Colonic mucosa (tissue), 4 donors: Measurements from ENCODE around the gene CMKLR1. TPM values are rescaled to one million over a fixed set of nuclear protein-coding genes. Genes with fewer than 3 reads are reported as not detected.

Experiments used
- DNase-seq: peaks from one replicate; pipeline ENCODE4 v3.0.0-alpha.2; 2020
- H3K27ac ChIP-seq: fragments of 200-600 bp; one replicate; pipeline ENCODE4 v1.8.0; 2021
- H3K27me3 ChIP-seq: fragments of 200-600 bp; one replicate; pipeline ENCODE4 v1.8.0; 2021
- H3K36me3 ChIP-seq: fragments of 200-600 bp; one replicate; pipeline ENCODE4 v1.8.0; 2021
- H3K4me1 ChIP-seq: fragments of 200-600 bp; one replicate; pipeline ENCODE4 v1.8.0; 2021; ENCODE audit warnings: mild to moderate bottlenecking
- H3K4me3 ChIP-seq: fragments of 200-600 bp; one replicate; pipeline ENCODE4 v1.8.0; 2021
- H3K9ac ChIP-seq, 2 donors: one replicate each; pipeline ENCODE4 v1.7.0; 2013; ENCODE audit warnings: control low read depth in 2 of 2, low read depth in 2 of 2, low read length in 2 of 2
- H3K9me3 ChIP-seq: fragments of 200-600 bp; one replicate; pipeline ENCODE4 v1.8.0; 2021
- intact Hi-C: fragments of 100-400 bp; cut with DNase I; formaldehyde crosslinking; loops from one replicate; pipeline ENCODE4 v1.14.1; 2022
- total RNA-seq, 2 donors: library from RNA; stranded (reverse); fragmentation: NEBNext Ultra II Directional in 1 of 2; extraction: Animal tissue kit (Norgen Biotek cat#: 25700) in 1 of 2; gene quantifications; one replicate each; pipeline ENCODE4 v1.2.1, GENCODE V29; 2021
- TF ChIP-seq, protein P1 (sequence below): fragments of 200-600 bp; IDR thresholded peaks from one replicate; pipeline ENCODE4 v1.8.0; 2022; ENCODE audit warnings: antibody characterized with exemption, mild to moderate bottlenecking
- donor health status: healthy.
- donor health status: DM: no; HTN: no; CAD: no.
- donor health status: DM: no; HTN: no; CAD: no.

The CMKLR1 gene
- total RNA-seq, 2 donors from 2014 or later: 3.0 to 4.9 TPM

DNA sequence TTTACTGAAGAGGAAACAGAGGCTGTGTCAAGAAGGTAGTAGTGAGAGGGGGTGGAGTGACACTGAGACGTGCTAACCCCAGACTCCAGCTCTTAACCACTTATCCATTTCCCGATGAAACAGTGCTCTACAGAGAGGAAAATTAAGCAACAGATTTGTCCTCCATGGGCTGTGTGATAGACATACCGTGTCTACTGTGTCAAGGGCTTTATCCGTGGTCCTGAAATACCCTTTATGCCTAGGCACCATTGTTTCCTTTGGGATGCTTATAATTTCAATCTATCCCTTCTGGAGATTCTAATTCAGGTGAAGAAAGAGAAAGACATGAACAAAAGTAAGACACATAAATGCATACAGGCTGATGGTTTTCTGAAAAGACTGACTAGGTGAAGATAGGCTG is 71.7 kb downstream of the CMKLR1 start:
- Histone ChIP-seq H3K4me1 (no peaks in the 10 kb centered on the region), H3K36me3 (no peaks in the 10 kb centered on the region), H3K9ac (no peak overlapping the region), H3K9me3 (no peaks in the 10 kb centered on the region), H3K4me3 (no peak overlapping the region), H3K27me3 (no peaks in the 10 kb centered on the region), H3K27ac (no peak overlapping the region)
- intact Hi-C loops: no loop called here
- no peak for DNase-seq
- TF ChIP-seq, protein P1, sequence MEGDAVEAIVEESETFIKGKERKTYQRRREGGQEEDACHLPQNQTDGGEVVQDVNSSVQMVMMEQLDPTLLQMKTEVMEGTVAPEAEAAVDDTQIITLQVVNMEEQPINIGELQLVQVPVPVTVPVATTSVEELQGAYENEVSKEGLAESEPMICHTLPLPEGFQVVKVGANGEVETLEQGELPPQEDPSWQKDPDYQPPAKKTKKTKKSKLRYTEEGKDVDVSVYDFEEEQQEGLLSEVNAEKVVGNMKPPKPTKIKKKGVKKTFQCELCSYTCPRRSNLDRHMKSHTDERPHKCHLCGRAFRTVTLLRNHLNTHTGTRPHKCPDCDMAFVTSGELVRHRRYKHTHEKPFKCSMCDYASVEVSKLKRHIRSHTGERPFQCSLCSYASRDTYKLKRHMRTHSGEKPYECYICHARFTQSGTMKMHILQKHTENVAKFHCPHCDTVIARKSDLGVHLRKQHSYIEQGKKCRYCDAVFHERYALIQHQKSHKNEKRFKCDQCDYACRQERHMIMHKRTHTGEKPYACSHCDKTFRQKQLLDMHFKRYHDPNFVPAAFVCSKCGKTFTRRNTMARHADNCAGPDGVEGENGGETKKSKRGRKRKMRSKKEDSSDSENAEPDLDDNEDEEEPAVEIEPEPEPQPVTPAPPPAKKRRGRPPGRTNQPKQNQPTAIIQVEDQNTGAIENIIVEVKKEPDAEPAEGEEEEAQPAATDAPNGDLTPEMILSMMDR: no peak

DNA sequence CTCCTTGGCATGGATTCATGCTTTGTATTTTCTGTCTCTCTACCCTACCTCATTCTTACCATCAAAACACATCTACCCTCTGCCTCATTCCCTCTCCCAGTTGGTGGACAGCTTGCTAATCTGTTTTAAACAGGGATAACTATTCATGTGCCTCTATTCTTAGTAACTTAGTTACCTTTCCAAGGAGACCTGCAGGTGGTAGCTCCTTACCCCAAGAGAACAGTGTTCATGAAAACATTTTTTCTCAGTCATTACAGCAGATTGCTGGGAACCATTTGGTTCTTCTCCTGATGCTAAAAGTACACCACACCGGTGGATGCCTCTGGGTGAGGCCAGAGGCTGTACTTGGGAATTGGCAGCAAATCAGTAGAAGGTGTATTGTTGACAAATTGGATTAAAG is 73.0 kb downstream of the CMKLR1 start:
- H3K9me3 ChIP-seq: no peaks in the 10 kb centered on the region
- DNase-seq: no peak
- no peak overlapping the region for H3K27ac ChIP-seq
- no peaks in the 10 kb centered on the region for H3K4me1 ChIP-seq
- no peak overlapping the region for H3K4me3 ChIP-seq
- intact Hi-C loops: no loop called here
- H3K27me3 ChIP-seq: no peaks in the 10 kb centered on the region
- no peaks in the 10 kb centered on the region for H3K36me3 ChIP-seq
- H3K9ac ChIP-seq: no peak overlapping the region
- TF ChIP-seq, protein P1: no peak

DNA sequence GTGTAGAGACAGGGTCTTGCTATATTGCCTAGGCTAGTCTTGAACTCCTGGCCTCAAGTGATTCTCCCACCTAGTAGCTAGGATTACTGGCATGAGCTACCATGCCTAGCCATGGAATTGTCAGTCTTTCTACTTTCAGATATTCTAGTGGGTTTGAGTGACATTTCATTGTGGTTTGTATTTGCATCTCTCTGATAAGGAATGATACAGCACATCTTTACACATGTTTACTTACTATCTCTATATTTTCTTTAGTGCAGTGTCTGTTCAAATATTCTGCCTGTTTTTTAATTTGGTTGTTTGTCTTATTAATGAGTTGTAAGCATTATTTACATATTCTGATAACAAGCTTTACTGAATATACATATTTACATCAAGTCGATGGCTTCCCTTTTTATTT is 73.6 kb downstream of the CMKLR1 start:
- no peak overlapping the region for H3K4me3 ChIP-seq
- intact Hi-C loops: no loop called here
- H3K27me3 ChIP-seq: no peaks in the 10 kb centered on the region
- H3K27ac ChIP-seq: no peak overlapping the region
- no peaks in the 10 kb centered on the region for H3K9me3 ChIP-seq
- no peaks in the 10 kb centered on the region for H3K36me3 ChIP-seq
- no peaks in the 10 kb centered on the region for H3K4me1 ChIP-seq
- no peak for DNase-seq
- no peak overlapping the region for H3K9ac ChIP-seq
- TF ChIP-seq, protein P1: no peak

DNA sequence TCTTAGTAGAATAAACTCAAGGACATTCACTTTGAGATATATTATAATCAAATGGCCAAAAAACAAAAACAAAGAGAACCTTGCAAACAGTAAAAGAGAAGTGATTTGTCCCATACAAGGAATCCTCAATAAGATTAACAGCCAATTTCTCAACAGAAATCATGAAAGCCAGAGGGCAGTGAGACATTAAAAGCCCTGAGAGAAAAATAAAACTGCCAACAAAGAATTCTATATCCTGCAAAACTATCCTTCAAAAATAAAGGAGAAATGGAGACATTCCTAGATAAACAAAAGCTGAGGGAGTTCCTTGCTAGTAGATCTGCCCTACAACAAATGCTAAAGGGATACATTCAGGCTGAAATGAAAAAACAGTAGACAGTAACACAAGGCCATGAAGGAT is 78.1 kb downstream of the CMKLR1 start:
- Histone ChIP-seq H3K9ac (no peak overlapping the region), H3K4me3 (no peak overlapping the region), H3K9me3 (no peaks in the 10 kb centered on the region), H3K27ac (no peak overlapping the region), H3K4me1 (no peaks in the 10 kb centered on the region), H3K36me3 (no peaks in the 10 kb centered on the region), H3K27me3 (no peaks in the 10 kb centered on the region)
- TF ChIP-seq, protein P1: no peak
- intact Hi-C loops: no loop called here
- no peak for DNase-seq

DNA sequence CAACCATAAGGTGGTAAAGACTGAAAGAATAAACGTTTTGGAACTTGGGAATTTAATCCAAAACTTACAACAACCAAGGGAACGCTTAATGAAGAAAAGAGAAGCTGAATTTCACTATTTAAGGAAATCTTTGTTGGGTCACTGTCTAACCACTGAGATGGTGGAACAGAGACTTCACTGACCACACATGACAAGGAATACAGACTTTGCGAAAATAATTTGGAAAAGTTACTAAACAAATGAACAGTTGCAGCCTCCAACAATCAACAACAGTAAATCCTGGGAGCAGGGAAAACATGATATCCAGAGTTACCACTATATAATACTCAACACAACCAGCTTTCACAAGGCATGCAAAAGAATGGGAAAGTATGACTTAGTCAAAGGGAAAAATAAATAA is 79.1 kb downstream of the CMKLR1 start:
- Histone ChIP-seq H3K27me3 (no peaks in the 10 kb centered on the region), H3K36me3 (no peaks in the 10 kb centered on the region), H3K27ac (no peak overlapping the region), H3K9ac (no peak overlapping the region), H3K4me3 (no peak overlapping the region), H3K4me1 (no peaks in the 10 kb centered on the region), H3K9me3 (no peaks in the 10 kb centered on the region)
- no peak for DNase-seq
- intact Hi-C loops: no loop called here
- TF ChIP-seq, protein P1: no peak
